ENCODE data around the gene SEC63.
"Not testable (repeated sequence)": the region's sequence is repeated elsewhere in the genome, so short reads cannot be mapped to it uniquely, and the experiment has no call there.

SEC63 gene

GRCh38 chr6:107957909-107958688, at the start of gene SEC63:
Gene SEC63, minus strand, starts transcription at chr6:107958208. Its CDS starts 199 bp downstream, at chr6:107958009.
- DNase-seq (ENCODE audit: low spot score) = peak; percentile 97
- peak within 1 kb of the TSS; percentile 74 to 92 for H3K27ac ChIP-seq
- H3K4me3 ChIP-seq = peak within 1 kb of the TSS; percentile 85
- no peak for TF ChIP-seq CTCF (IDR thresholded peaks at IDR 0.05)

- H3K4me3 ChIP-seq = no peak overlapping the region
- TF ChIP-seq CTCF (IDR thresholded peaks at IDR 0.05) = no peak
- no peak overlapping the region for H3K27ac ChIP-seq
- DNase-seq (ENCODE audit: low spot score) = no peak
These were observed 48.0 kb upstream of the SEC63 start for GRCh38 chr6:108005961-108006360.

GRCh38 chr6:108004861-108005260, 46.9 kb upstream of the SEC63 start:
- no peak overlapping the region for H3K27ac ChIP-seq
- TF ChIP-seq CTCF (IDR thresholded peaks at IDR 0.05) = no peak
- no peak overlapping the region for H3K4me3 ChIP-seq
- no peak for DNase-seq (ENCODE audit: low spot score)

GRCh38 chr6:108002365-108003221, 44.6 kb upstream of the SEC63 start:
- TF ChIP-seq CTCF (IDR thresholded peaks at IDR 0.05) = no peak
- Histone ChIP-seq H3K4me3 (no peak overlapping the region), H3K27ac (no peak overlapping the region)
- no peak for DNase-seq (ENCODE audit: low spot score)

- Histone ChIP-seq H3K27ac (no peak overlapping the region), H3K4me3 (no peak overlapping the region)
- DNase-seq (ENCODE audit: low spot score) = no peak
- TF ChIP-seq CTCF (IDR thresholded peaks at IDR 0.05) = no peak
These were observed 43.8 kb upstream of the SEC63 start for GRCh38 chr6:108001696-108002231.

- H3K27ac ChIP-seq; H3K4me3 ChIP-seq; DNase-seq (ENCODE audit: low spot score): not testable (repeated sequence)
These were observed 42.3 kb upstream of the SEC63 start for GRCh38 chr6:108000259-108000658.

GRCh38 chr6:107999341-107999740, 41.3 kb upstream of the SEC63 start:
- no peak overlapping the region for H3K27ac ChIP-seq
- no peak for TF ChIP-seq CTCF (IDR thresholded peaks at IDR 0.05)
- H3K4me3 ChIP-seq = no peak overlapping the region
- DNase-seq (ENCODE audit: low spot score) = no peak

All from coronary artery (tissue), 2 donors.